ENCODE data around the gene EIF2A.

EIF2A gene

DNA sequence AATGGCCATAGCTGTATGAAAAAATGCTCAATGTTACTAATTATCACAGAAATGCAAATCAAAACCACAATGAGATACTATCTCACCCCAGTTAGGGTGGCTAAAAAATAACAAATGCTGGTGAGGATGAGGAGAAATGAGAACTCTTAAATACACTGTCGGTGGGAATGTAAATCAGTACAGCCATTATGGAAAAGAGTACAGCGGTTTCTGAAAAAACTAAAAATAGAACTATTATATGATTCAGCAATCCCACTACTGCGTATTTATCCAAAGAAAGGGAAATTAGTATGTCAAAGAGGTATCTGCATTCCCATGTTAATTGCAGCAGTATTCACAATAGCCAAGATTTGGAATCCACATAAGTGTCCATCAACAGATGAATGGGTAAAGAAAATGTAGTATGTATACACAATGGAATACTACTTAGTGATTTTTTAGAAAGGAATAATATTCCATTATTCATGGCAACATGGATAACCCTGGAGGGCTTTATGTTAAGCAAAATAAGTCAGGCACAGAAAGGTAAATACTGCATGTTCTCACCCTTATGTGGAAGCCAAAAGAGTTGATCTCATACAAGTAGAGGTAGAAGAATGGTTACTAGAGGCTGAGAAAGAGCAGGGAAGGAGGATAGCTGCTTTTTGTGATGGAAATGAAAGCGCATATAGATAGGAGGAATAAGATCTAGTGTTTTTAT is 35.3 kb upstream of the EIF2A start:
- no peak overlapping the region for H3K27ac ChIP-seq (ENCODE audit: low read depth, low read length)
- no peak overlapping the region for H2AFZ ChIP-seq (ENCODE audit: low read depth, low read length, severe bottlenecking)
- H3K27me3 ChIP-seq (ENCODE audit: low read length): no peaks in the 10 kb centered on the region
- H3K9ac ChIP-seq (ENCODE audit: low read length): no peak overlapping the region
- H3K36me3 ChIP-seq (ENCODE audit: low read length): no peaks in the 10 kb centered on the region
- TF ChIP-seq EZH2phosphoT487 (conservative IDR thresholded peaks at IDR 0.05; ENCODE audit: low read length): no peak
- TF ChIP-seq, protein P1, sequence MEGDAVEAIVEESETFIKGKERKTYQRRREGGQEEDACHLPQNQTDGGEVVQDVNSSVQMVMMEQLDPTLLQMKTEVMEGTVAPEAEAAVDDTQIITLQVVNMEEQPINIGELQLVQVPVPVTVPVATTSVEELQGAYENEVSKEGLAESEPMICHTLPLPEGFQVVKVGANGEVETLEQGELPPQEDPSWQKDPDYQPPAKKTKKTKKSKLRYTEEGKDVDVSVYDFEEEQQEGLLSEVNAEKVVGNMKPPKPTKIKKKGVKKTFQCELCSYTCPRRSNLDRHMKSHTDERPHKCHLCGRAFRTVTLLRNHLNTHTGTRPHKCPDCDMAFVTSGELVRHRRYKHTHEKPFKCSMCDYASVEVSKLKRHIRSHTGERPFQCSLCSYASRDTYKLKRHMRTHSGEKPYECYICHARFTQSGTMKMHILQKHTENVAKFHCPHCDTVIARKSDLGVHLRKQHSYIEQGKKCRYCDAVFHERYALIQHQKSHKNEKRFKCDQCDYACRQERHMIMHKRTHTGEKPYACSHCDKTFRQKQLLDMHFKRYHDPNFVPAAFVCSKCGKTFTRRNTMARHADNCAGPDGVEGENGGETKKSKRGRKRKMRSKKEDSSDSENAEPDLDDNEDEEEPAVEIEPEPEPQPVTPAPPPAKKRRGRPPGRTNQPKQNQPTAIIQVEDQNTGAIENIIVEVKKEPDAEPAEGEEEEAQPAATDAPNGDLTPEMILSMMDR (IDR thresholded peaks at IDR 0.05; ENCODE audit: insufficient read depth, low read length, poor library complexity, severe bottlenecking): no peak
- H4K20me1 ChIP-seq (ENCODE audit: low read depth, low read length): no peaks in the 10 kb centered on the region
- no peaks in the 10 kb centered on the region for H3F3A ChIP-seq (ENCODE audit: insufficient read depth)
- H3K4me2 ChIP-seq (ENCODE audit: low read depth, low read length, poor library complexity, severe bottlenecking): no peak overlapping the region
- H3K9me2 ChIP-seq (replicated peaks; ENCODE audit: insufficient read depth, low read length): no peaks in the 10 kb centered on the region
- H3K79me2 ChIP-seq (ENCODE audit: insufficient read depth, low read length): no peaks in the 10 kb centered on the region
- no peak overlapping the region for H3K4me3 ChIP-seq (ENCODE audit: insufficient read depth, low read length, poor library complexity, severe bottlenecking)
- no peaks in the 10 kb centered on the region for H3K9me3 ChIP-seq (ENCODE audit: insufficient read depth, low read length)

DNA sequence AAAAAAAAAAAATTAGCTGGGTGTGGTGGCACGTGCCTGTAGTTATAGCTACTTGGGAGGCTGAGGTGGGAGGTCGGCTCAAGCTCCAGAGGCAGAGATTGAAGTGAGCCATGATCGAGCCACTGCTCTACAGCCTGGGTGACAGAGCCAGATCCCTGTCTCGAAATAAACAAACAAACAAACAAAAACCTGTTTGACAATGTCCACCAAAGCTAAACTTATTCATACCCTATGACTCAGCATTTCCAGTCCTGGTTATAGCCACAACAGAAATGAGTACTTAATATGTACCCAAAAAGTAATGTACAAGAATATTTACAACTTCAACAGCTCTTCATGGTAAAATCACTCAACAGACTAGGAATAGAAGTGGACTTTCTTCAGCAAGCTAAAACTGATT is 31.4 kb upstream of the EIF2A start:
- no peak overlapping the region for H3K4me2 ChIP-seq (ENCODE audit: low read depth, low read length, poor library complexity, severe bottlenecking)

DNA sequence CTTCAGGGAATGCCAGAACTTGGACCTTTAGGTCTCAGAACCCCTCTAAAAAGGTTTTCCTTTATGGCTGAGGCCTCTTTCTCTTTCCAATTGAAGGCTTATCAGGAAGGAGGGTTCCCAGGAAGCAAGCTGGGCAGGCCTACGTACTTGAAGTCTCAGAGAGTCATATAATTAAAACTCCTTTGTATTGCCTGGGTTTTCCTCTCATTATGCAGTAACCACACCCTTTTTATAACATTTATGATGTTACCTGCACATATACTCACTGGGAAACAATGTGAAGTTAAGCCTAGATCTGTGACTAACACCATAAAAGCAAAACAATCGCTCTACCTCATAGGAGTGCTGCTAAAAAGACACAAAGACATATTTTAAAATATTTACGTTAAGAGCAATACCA is 27.6 kb upstream of the EIF2A start:
- Histone ChIP-seq H3K79me2 (ENCODE audit: insufficient read depth, low read length) (no peaks in the 10 kb centered on the region), H3K9ac (ENCODE audit: low read length) (no peak overlapping the region), H3K36me3 (ENCODE audit: low read length) (no peaks in the 10 kb centered on the region), H2AFZ (ENCODE audit: low read depth, low read length, severe bottlenecking) (no peak overlapping the region), H3K4me3 (ENCODE audit: insufficient read depth, low read length, poor library complexity, severe bottlenecking) (no peak overlapping the region), H4K20me1 (ENCODE audit: low read depth, low read length) (no peaks in the 10 kb centered on the region), H3K9me3 (ENCODE audit: insufficient read depth, low read length) (no peaks in the 10 kb centered on the region), H3K27ac (ENCODE audit: low read depth, low read length) (no peak overlapping the region), H3F3A (ENCODE audit: insufficient read depth) (no peaks in the 10 kb centered on the region), H3K27me3 (ENCODE audit: low read length) (no peaks in the 10 kb centered on the region), H3K4me2 (ENCODE audit: low read depth, low read length, poor library complexity, severe bottlenecking) (no peak overlapping the region), H3K9me2 (replicated peaks; ENCODE audit: insufficient read depth, low read length) (no peaks in the 10 kb centered on the region)
- TF ChIP-seq, protein P1 (IDR thresholded peaks at IDR 0.05; ENCODE audit: insufficient read depth, low read length, poor library complexity, severe bottlenecking): no peak
- no peak for TF ChIP-seq EZH2phosphoT487 (conservative IDR thresholded peaks at IDR 0.05; ENCODE audit: low read length)

More for the DNA sequence above, 31.4 kb upstream of the EIF2A start:
- no peaks in the 10 kb centered on the region for H3K36me3 ChIP-seq (ENCODE audit: low read length)
- no peaks in the 10 kb centered on the region for H4K20me1 ChIP-seq (ENCODE audit: low read depth, low read length)
- no peak overlapping the region for H3K9ac ChIP-seq (ENCODE audit: low read length)
- H3K4me3 ChIP-seq (ENCODE audit: insufficient read depth, low read length, poor library complexity, severe bottlenecking): no peak overlapping the region
- no peaks in the 10 kb centered on the region for H3F3A ChIP-seq (ENCODE audit: insufficient read depth)
- no peaks in the 10 kb centered on the region for H3K9me3 ChIP-seq (ENCODE audit: insufficient read depth, low read length)
- H3K9me2 ChIP-seq (replicated peaks; ENCODE audit: insufficient read depth, low read length): no peaks in the 10 kb centered on the region
- H3K79me2 ChIP-seq (ENCODE audit: insufficient read depth, low read length): no peaks in the 10 kb centered on the region
- TF ChIP-seq, protein P1 (IDR thresholded peaks at IDR 0.05; ENCODE audit: insufficient read depth, low read length, poor library complexity, severe bottlenecking): no peak
- TF ChIP-seq EZH2phosphoT487 (conservative IDR thresholded peaks at IDR 0.05; ENCODE audit: low read length): no peak
- H3K27ac ChIP-seq (ENCODE audit: low read depth, low read length): no peak overlapping the region
- H2AFZ ChIP-seq (ENCODE audit: low read depth, low read length, severe bottlenecking): no peak overlapping the region
- no peaks in the 10 kb centered on the region for H3K27me3 ChIP-seq (ENCODE audit: low read length)
